Mesodermal cell (in vitro differentiated cells): ENCODE measurements around the gene IMP3.
A peak's percentile ranks its signal among the peaks of the same experiment; 100 is the strongest.
"Not testable (repeated sequence)": the region's sequence is repeated elsewhere in the genome, so short reads cannot be mapped to it uniquely, and the experiment has no call there.

Source experiments
- H3K27ac ChIP-seq: 2 replicates; pipeline ENCODE4 v1.7.0; 2013; ENCODE audit warnings: mild to moderate bottlenecking, low read depth, low read length, moderate library complexity; ENCODE audit not compliant: severe bottlenecking
- H3K36me3 ChIP-seq: 2 replicates; pipeline ENCODE4 v1.7.1; 2013; ENCODE audit warnings: mild to moderate bottlenecking, low read length, moderate library complexity; ENCODE audit not compliant: control insufficient read depth, insufficient read depth
- H3K4me1 ChIP-seq: one replicate; pipeline ENCODE4 v1.7.1; 2013; ENCODE audit warnings: mild to moderate bottlenecking, low read length; ENCODE audit not compliant: insufficient read depth, control insufficient read depth, poor library complexity, severe bottlenecking
- H3K4me3 ChIP-seq: 2 replicates; pipeline ENCODE4 v1.7.0; 2013; ENCODE audit warnings: low read length, control low read depth, mild to moderate bottlenecking; ENCODE audit not compliant: insufficient read depth, poor library complexity, severe bottlenecking; ENCODE audit errors: extremely low read depth
- H3K9me3 ChIP-seq: 2 replicates; pipeline ENCODE4 v1.7.1; 2013; ENCODE audit warnings: mild to moderate bottlenecking, low read length, moderate library complexity; ENCODE audit not compliant: control insufficient read depth
- WGBS, 2 experiments: methylation state at CpG; one replicate each; pipeline ENCODE4 v1.1.5; 2013; ENCODE audit warnings: missing lambda C conversion rate in 2 of 2; ENCODE audit not compliant: insufficient coverage in 2 of 2; 5-methylcytosine and 5-hydroxymethylcytosine counted together

Gene IMP3

GRCh38 chr15:75680007-75680789 lies 40.2 kb upstream of the IMP3 start:
- WGBS, 2 experiments: 84 to 86% methylated on average over 9 to 10 of the region's 11 CpGs

GRCh38 chr15:75678324-75678690 lies 38.3 kb upstream of the IMP3 start:
- not testable (repeated sequence) for H3K27ac ChIP-seq, H3K9me3 ChIP-seq, H3K4me3 ChIP-seq
- Histone ChIP-seq H3K36me3 (peaks cover 28% of the 10 kb centered on the region), H3K4me1 (peaks cover 16% of the 10 kb centered on the region)
- 100% methylated on average over 3 to 4 of the region's 6 CpGs for WGBS, 2 experiments

More at GRCh38 chr15:75680007-75680789, 40.2 kb upstream of the IMP3 start:
- Histone ChIP-seq H3K27ac (no peak overlapping the region), H3K4me1 (no peaks in the 10 kb centered on the region), H3K9me3 (no peaks in the 10 kb centered on the region), H3K36me3 (peaks cover 33% of the 10 kb centered on the region), H3K4me3 (no peak overlapping the region)

- Histone ChIP-seq H3K9me3 (no peaks in the 10 kb centered on the region), H3K4me3 (no peak overlapping the region), H3K27ac (no peak overlapping the region), H3K36me3 (peaks cover 28% of the 10 kb centered on the region), H3K4me1 (peaks cover 22% of the 10 kb centered on the region)
- WGBS, 2 experiments: 90 to 91% methylated on average over 16 of the region's 16 CpGs
Observed at GRCh38 chr15:75677465-75678323, 37.7 kb upstream of the IMP3 start.

DNA sequence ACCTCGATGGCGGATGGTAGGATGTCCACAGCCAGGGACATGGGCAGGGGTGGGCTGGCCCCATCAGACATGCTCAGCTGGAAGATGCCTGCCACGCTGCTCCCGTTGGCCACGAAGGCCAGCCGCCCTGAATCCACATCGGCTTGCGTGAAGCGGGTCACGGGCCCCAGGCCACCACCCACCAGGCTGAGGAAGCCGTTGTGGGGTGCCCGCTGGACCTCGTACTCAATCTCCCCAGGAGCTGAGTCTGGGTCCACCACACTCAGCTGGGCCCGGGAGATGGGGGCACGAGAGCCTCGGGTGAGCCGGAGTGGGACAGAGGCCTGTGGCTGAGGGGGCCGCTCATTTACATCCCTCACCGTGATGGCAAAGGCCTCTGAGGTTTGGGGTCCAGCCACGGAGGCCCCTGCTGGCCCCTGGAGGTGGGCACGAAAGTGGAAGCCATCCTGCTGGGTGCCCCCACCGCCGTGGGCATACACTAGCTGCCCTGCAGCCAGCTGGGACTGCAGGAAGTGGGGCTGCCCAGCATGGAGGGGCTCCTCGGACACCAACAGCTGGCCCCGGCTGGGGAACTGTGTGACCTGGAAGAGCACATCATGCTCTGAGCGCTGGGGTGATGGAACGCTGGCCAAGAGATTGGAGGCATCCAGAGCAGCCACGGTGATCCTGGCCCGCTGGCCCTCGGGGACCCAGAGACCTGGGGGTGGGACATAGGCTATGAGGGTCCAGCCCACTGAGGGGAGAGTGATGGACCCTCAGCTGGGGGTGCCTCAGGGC lies 36.9 kb upstream of the IMP3 start:
- H3K4me3 ChIP-seq: no peak overlapping the region
- no peaks in the 10 kb centered on the region for H3K9me3 ChIP-seq
- 94 to 96% methylated on average over 24 to 30 of the region's 30 CpGs for WGBS, 2 experiments
- peaks cover 30% of the 10 kb centered on the region for H3K4me1 ChIP-seq
- H3K36me3 ChIP-seq: peaks cover 28% of the 10 kb centered on the region
- no peak overlapping the region for H3K27ac ChIP-seq

DNA sequence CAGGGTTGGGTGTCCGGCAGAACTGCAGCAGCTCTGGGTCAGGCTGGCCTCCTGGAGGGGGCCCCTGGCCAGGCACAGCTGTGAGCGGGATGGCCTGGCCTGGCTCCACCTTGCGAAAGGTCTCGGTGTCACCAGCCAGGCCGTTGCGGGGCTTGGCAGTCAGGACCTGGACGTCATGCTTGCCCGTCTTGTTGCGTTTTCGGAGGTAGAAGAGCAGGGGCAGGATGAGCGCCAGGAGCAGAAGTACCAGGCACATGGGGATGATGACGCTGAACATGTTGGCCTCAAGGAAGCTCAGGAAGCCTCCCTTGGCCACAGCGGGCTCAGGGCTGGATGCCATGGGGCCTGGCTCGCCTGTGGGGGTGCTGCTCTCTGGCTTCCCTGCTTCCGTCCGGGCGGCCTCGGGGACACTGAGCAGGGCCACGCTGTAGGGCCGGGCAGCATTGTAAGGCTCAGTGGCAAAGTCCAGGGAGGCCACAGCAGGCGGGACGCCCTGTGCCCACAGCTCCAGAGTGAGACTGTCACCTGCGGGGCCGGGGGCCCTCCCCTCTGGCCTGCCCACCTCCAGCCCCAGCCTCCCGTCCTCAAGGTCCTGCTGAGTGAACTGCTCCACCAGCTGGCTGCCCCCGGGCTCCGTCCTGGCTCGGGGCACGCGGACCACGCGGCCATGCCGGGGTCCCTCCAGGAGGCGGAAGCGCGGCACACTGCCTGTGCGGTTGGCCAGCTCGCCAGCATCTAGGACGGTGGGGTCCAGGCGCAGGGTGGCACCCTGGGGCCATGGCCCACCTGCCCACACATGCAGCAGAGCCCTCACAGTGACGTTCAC lies 35.8 kb upstream of the IMP3 start:
- Histone ChIP-seq H3K27ac (no peak overlapping the region), H3K4me3 (no peak overlapping the region), H3K4me1 (peaks cover 41% of the 10 kb centered on the region), H3K36me3 (peaks cover 28% of the 10 kb centered on the region), H3K9me3 (no peaks in the 10 kb centered on the region)
- WGBS, 2 experiments: 95 to 96% methylated on average over 38 to 41 of the region's 41 CpGs

DNA sequence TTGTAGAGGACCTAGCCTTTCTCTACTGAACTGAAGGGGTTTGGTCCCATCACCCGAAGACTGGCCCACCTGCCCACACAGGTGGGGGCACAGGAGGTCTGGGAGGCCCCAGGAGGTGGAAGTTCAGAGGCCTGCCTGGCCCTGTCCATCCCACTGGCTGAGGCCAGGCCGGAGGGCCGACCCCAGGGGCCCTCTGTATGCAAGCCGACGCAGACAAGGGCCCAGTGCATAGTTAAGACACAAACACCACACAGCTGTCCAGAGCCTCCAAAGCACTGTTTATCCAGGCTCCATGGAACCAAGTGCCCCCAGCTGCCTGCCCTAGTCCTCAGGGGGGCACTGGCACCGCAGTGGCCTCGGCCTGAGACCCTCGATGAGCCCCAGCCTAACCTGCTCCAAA lies 34.3 kb upstream of the IMP3 start:
- Histone ChIP-seq H3K4me1 (peaks cover 42% of the 10 kb centered on the region), H3K27ac (peak overlapping the region; percentile 98), H3K4me3 (no peak overlapping the region), H3K36me3 (peaks cover 28% of the 10 kb centered on the region), H3K9me3 (no peaks in the 10 kb centered on the region)
- WGBS, 2 experiments: 83 to 86% methylated on average over 4 to 8 of the region's 8 CpGs

- H3K4me1 ChIP-seq: peaks cover 45% of the 10 kb centered on the region
- peaks cover 22% of the 10 kb centered on the region for H3K36me3 ChIP-seq
- no peaks in the 10 kb centered on the region for H3K9me3 ChIP-seq
- H3K27ac ChIP-seq: peak overlapping the region; percentile 98
- H3K4me3 ChIP-seq: no peak overlapping the region
- WGBS, 2 experiments: 92 to 96% methylated on average over 7 to 9 of the region's 10 CpGs
Observed at GRCh38 chr15:75673426-75674235, 33.6 kb upstream of the IMP3 start.

- Histone ChIP-seq H3K4me3 (peak overlapping the region; percentile 5), H3K36me3 (peaks cover 18% of the 10 kb centered on the region), H3K27ac (peak overlapping the region; percentile 98), H3K4me1 (peaks cover 45% of the 10 kb centered on the region), H3K9me3 (no peaks in the 10 kb centered on the region)
- 63 to 66% methylated on average over 11 to 13 of the region's 14 CpGs for WGBS, 2 experiments
Observed at GRCh38 chr15:75672646-75673425, 32.8 kb upstream of the IMP3 start.
